ENCODE results near the gene CCDC137. TPM values are rescaled to one million over a fixed set of nuclear protein-coding genes. Genes with fewer than 3 reads are reported as not detected.
"Not testable (repeated sequence)": the region's sequence is repeated elsewhere in the genome, so short reads cannot be mapped to it uniquely, and the experiment has no call there.

CCDC137 gene
- total RNA-seq, 1 experiment from 2014 or later: 40.7 TPM

GRCh38 chr17:81662002-81662401 is 4.5 kb upstream of the CCDC137 start:
- Histone ChIP-seq H3K27me3 (ENCODE audit: control insufficient read depth, insufficient read depth, low read length) (no peaks in the 10 kb centered on the region), H3K4me3 (ENCODE audit: insufficient read depth, low read depth, low read length) (no peak overlapping the region), H3K36me3 (replicated peaks; ENCODE audit: control insufficient read depth, insufficient read depth, low read length) (peaks cover 2% of the 10 kb centered on the region)
- DNase-seq: no peak

- Histone ChIP-seq H3K36me3 (replicated peaks; ENCODE audit: control insufficient read depth, insufficient read depth, low read length) (peaks cover 8% of the 10 kb centered on the region), H3K4me3 (ENCODE audit: insufficient read depth, low read depth, low read length) (no peak overlapping the region), H3K27me3 (ENCODE audit: control insufficient read depth, insufficient read depth, low read length) (no peaks in the 10 kb centered on the region)
- DNase-seq: no peak
Observed at GRCh38 chr17:81664051-81664470, 2.5 kb upstream of the CCDC137 start.

- Histone ChIP-seq H3K4me3 (ENCODE audit: insufficient read depth, low read depth, low read length) (peak overlapping the region; percentile 97), H3K36me3 (replicated peaks; ENCODE audit: control insufficient read depth, insufficient read depth, low read length) (peaks cover 18% of the 10 kb centered on the region), H3K27me3 (ENCODE audit: control insufficient read depth, insufficient read depth, low read length) (no peaks in the 10 kb centered on the region)
- DNase-seq: peak; percentile 69
Observed at GRCh38 chr17:81665205-81666091, 1.1 kb upstream of the CCDC137 start.

- no peaks in the 10 kb centered on the region for H3K27me3 ChIP-seq (ENCODE audit: control insufficient read depth, insufficient read depth, low read length)
- H3K36me3 ChIP-seq (replicated peaks; ENCODE audit: control insufficient read depth, insufficient read depth, low read length): peaks cover 20% of the 10 kb centered on the region
- no peak for DNase-seq
- H3K4me3 ChIP-seq (ENCODE audit: insufficient read depth, low read depth, low read length): peak overlapping the region; percentile 97
Observed at GRCh38 chr17:81666092-81666341, 520 bp upstream of the CCDC137 start.

GRCh38 chr17:81667754-81668153 is 1.2 kb downstream of the CCDC137 start:
- H3K4me3 ChIP-seq (ENCODE audit: insufficient read depth, low read depth, low read length): no peak overlapping the region
- peaks cover 37% of the 10 kb centered on the region for H3K36me3 ChIP-seq (replicated peaks; ENCODE audit: control insufficient read depth, insufficient read depth, low read length)
- H3K27me3 ChIP-seq (ENCODE audit: control insufficient read depth, insufficient read depth, low read length): no peaks in the 10 kb centered on the region
- DNase-seq: peak; percentile 75

- Histone ChIP-seq H3K27me3 (ENCODE audit: control insufficient read depth, insufficient read depth, low read length) (no peaks in the 10 kb centered on the region), H3K36me3 (replicated peaks; ENCODE audit: control insufficient read depth, insufficient read depth, low read length) (peaks cover 40% of the 10 kb centered on the region), H3K4me3 (ENCODE audit: insufficient read depth, low read depth, low read length) (no peak overlapping the region)
- DNase-seq: peak; percentile 19
Observed at GRCh38 chr17:81672504-81672903, 6.0 kb downstream of the CCDC137 start.

GRCh38 chr17:81672954-81673353 is 6.4 kb downstream of the CCDC137 start:
- peaks cover 40% of the 10 kb centered on the region for H3K36me3 ChIP-seq (replicated peaks; ENCODE audit: control insufficient read depth, insufficient read depth, low read length)
- H3K27me3 ChIP-seq (ENCODE audit: control insufficient read depth, insufficient read depth, low read length): no peaks in the 10 kb centered on the region
- no peak for DNase-seq
- H3K4me3 ChIP-seq (ENCODE audit: insufficient read depth, low read depth, low read length): no peak overlapping the region

- DNase-seq: peak; percentile 32
- Histone ChIP-seq H3K27me3 (ENCODE audit: control insufficient read depth, insufficient read depth, low read length) (no peaks in the 10 kb centered on the region), H3K4me3 (ENCODE audit: insufficient read depth, low read depth, low read length) (no peak overlapping the region), H3K36me3 (replicated peaks; ENCODE audit: control insufficient read depth, insufficient read depth, low read length) (peaks cover 35% of the 10 kb centered on the region)
Observed at GRCh38 chr17:81673561-81674258, 7.2 kb downstream of the CCDC137 start.

GRCh38 chr17:81675515-81676221 is 9.1 kb downstream of the CCDC137 start:
- not testable (repeated sequence) for H3K4me3 ChIP-seq (ENCODE audit: insufficient read depth, low read depth, low read length); H3K27me3 ChIP-seq (ENCODE audit: control insufficient read depth, insufficient read depth, low read length)
- peaks cover 21% of the 10 kb centered on the region for H3K36me3 ChIP-seq (replicated peaks; ENCODE audit: control insufficient read depth, insufficient read depth, low read length)
- peak; percentile 37 for DNase-seq

GRCh38 chr17:81676906-81677305 is 10.4 kb downstream of the CCDC137 start:
- Histone ChIP-seq H3K36me3 (replicated peaks; ENCODE audit: control insufficient read depth, insufficient read depth, low read length) (peaks cover 14% of the 10 kb centered on the region), H3K4me3 (ENCODE audit: insufficient read depth, low read depth, low read length) (no peak overlapping the region), H3K27me3 (ENCODE audit: control insufficient read depth, insufficient read depth, low read length) (no peaks in the 10 kb centered on the region)
- peak; percentile 45 for DNase-seq

GRCh38 chr17:81680150-81680549 is 13.6 kb downstream of the CCDC137 start:
- DNase-seq: peak; percentile 36
- Histone ChIP-seq H3K4me3 (ENCODE audit: insufficient read depth, low read depth, low read length) (no peak overlapping the region), H3K27me3 (ENCODE audit: control insufficient read depth, insufficient read depth, low read length) (no peaks in the 10 kb centered on the region), H3K36me3 (replicated peaks; ENCODE audit: control insufficient read depth, insufficient read depth, low read length) (peaks cover 2% of the 10 kb centered on the region)

- peak; percentile 41 for DNase-seq
- no peak overlapping the region for H3K4me3 ChIP-seq (ENCODE audit: insufficient read depth, low read depth, low read length)
- no peaks in the 10 kb centered on the region for H3K27me3 ChIP-seq (ENCODE audit: control insufficient read depth, insufficient read depth, low read length)
- H3K36me3 ChIP-seq (replicated peaks; ENCODE audit: control insufficient read depth, insufficient read depth, low read length): peaks cover 8% of the 10 kb centered on the region
Observed at GRCh38 chr17:81681672-81682071, 15.1 kb downstream of the CCDC137 start.

GRCh38 chr17:81682565-81683207 is 16.1 kb downstream of the CCDC137 start:
- H3K27me3 ChIP-seq (ENCODE audit: control insufficient read depth, insufficient read depth, low read length): no peaks in the 10 kb centered on the region
- peak overlapping the region; percentile 97 for H3K4me3 ChIP-seq (ENCODE audit: insufficient read depth, low read depth, low read length)
- DNase-seq: peak; percentile 54
- H3K36me3 ChIP-seq (replicated peaks; ENCODE audit: control insufficient read depth, insufficient read depth, low read length): peaks cover 15% of the 10 kb centered on the region

GRCh38 chr17:81683208-81683583 is 16.7 kb downstream of the CCDC137 start:
- DNase-seq: no peak
- H3K4me3 ChIP-seq (ENCODE audit: insufficient read depth, low read depth, low read length): peak overlapping the region; percentile 97
- peaks cover 15% of the 10 kb centered on the region for H3K36me3 ChIP-seq (replicated peaks; ENCODE audit: control insufficient read depth, insufficient read depth, low read length)
- H3K27me3 ChIP-seq (ENCODE audit: control insufficient read depth, insufficient read depth, low read length): no peaks in the 10 kb centered on the region
